ENCODE measurements around the gene TADA3.

DNA sequence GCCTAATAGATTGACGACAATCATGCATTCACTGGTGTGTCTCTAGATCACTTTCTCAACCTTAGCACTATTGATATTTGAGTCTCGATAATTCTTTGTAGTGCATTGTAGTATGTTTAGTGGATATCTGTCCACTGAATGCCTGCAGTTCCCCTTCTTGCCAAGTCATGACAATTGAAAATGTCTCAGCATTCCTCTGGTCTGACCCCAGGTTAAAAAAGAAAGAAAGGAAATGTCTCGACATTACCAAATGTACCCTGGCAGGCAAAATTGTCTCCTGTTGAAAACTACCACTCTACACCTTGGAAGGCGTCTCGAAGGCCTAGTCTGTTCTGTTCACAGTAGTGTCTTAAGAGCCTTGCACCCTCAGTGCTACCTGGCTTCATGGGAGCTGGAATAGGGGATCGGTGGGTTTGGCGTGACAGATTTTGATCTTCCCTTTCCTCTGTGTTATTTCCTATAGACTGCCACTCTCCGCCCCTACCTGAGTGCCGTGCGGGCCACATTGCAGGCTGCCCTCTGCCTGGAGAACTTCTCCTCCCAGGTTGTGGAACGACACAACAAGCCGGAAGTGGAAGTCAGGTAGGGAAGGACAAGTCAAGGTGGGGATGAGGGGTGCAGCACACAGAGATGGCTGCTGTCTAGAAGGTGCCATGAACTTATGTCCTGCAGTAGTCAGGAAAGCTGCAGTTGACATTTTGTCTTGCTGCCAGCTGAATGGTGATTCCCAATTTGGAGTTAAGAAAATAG lies 5.1 kb upstream of the TADA3 start:
- TF ChIP-seq, protein P1, sequence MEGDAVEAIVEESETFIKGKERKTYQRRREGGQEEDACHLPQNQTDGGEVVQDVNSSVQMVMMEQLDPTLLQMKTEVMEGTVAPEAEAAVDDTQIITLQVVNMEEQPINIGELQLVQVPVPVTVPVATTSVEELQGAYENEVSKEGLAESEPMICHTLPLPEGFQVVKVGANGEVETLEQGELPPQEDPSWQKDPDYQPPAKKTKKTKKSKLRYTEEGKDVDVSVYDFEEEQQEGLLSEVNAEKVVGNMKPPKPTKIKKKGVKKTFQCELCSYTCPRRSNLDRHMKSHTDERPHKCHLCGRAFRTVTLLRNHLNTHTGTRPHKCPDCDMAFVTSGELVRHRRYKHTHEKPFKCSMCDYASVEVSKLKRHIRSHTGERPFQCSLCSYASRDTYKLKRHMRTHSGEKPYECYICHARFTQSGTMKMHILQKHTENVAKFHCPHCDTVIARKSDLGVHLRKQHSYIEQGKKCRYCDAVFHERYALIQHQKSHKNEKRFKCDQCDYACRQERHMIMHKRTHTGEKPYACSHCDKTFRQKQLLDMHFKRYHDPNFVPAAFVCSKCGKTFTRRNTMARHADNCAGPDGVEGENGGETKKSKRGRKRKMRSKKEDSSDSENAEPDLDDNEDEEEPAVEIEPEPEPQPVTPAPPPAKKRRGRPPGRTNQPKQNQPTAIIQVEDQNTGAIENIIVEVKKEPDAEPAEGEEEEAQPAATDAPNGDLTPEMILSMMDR (IDR thresholded peaks at IDR 0.05), result no peak
- TF ChIP-seq POLR2A (IDR thresholded peaks at IDR 0.05), result no peak
